HEK293 (cell line): ENCODE results near the gene MCTP1.
A peak's percentile ranks its signal among the peaks of the same experiment; 100 is the strongest.

Source experiments
- CTCF ChIA-PET: fragments of 350-600 bp; formaldehyde crosslinking; extraction: SDS; loops from one replicate; lab custom pipeline; 2021; ENCODE audit warnings: antibody characterized with exemption; lab: Yijun Ruan, JAX
- POLR2A ChIA-PET: fragments of 300-600 bp; formaldehyde crosslinking; extraction: SDS; loops from one replicate; lab custom pipeline; 2020; ENCODE audit warnings: antibody characterized with exemption, inconsistent platforms; lab: Yijun Ruan, JAX
- H3K27ac ChIP-seq: fragments of 200-500 bp; sonication (Bioruptor generic); 2 replicates; pipeline ENCODE4 v1.5.1; 2014; ENCODE audit warnings: low read depth, low read length, control low read depth, inconsistent platforms; ENCODE audit errors: extremely low read depth
- H3K36me3 ChIP-seq, 2 experiments: fragments of 200-500 bp in 1 of 2; sonication (Bioruptor generic) in 1 of 2; 1 replicate in 1 of 2; 2 replicates in 1 of 2; pipeline ENCODE4 v1.5.1; 2014 to 2017; ENCODE audit warnings: inconsistent platforms in 2 of 2, low read length in 2 of 2; ENCODE audit not compliant: control insufficient read depth in 2 of 2, insufficient read depth in 1 of 2
- H3K4me1 ChIP-seq: fragments of 200-500 bp; sonication (Bioruptor generic); 2 replicates; pipeline ENCODE4 v1.5.1; 2014; ENCODE audit warnings: mild to moderate bottlenecking, low read length, inconsistent platforms; ENCODE audit not compliant: control insufficient read depth, insufficient read depth
- H3K4me3 ChIP-seq: 2 replicates; pipeline ENCODE4 v1.5.1; 2011; ENCODE audit warnings: low read depth, mild to moderate bottlenecking, control low read depth, low read length, moderate library complexity
- H3K9me3 ChIP-seq: fragments of 200-500 bp; sonication (Bioruptor generic); 2 replicates; pipeline ENCODE4 v1.5.1; 2014; ENCODE audit warnings: low read depth, low read length, inconsistent platforms; ENCODE audit not compliant: control insufficient read depth, insufficient read depth
- GLIS1 ChIP-seq: fragments of 450-650 bp; formaldehyde crosslinking; IDR thresholded peaks from 2 replicates; pipeline ENCODE4 v1.5.1; 2016; ENCODE audit warnings: missing biosample characterization, missing genetic modification characterization
- HOXA7 ChIP-seq: sonication (generic); formaldehyde crosslinking; IDR thresholded peaks from 2 replicates; pipeline ENCODE4 v1.8.1; 2022; ENCODE audit warnings: missing genetic modification reagents, borderline replicate concordance
- INSM2 ChIP-seq: fragments of 450-650 bp; formaldehyde crosslinking; IDR thresholded peaks from 2 replicates; pipeline ENCODE4 v1.5.1; 2016; ENCODE audit warnings: missing biosample characterization, missing genetic modification characterization
- KLF7 ChIP-seq: fragments of 450-650 bp; formaldehyde crosslinking; IDR thresholded peaks from 2 replicates; pipeline ENCODE4 v1.5.1; 2016; ENCODE audit warnings: missing biosample characterization, missing genetic modification characterization, borderline replicate concordance
- TRIM28 ChIP-seq: IDR thresholded peaks from 2 replicates; pipeline ENCODE4 v1.6.1; 2011; ENCODE audit warnings: low read length, control low read depth, borderline replicate concordance
- WT1 ChIP-seq: fragments of 450-650 bp; formaldehyde crosslinking; IDR thresholded peaks from 2 replicates; pipeline ENCODE4 v1.5.1; 2016; ENCODE audit warnings: missing biosample characterization, missing genetic modification characterization
- ZBTB20 ChIP-seq: fragments of 450-650 bp; formaldehyde crosslinking; IDR thresholded peaks from 2 replicates; pipeline ENCODE4 v1.5.1; 2016; ENCODE audit warnings: missing biosample characterization, missing genetic modification characterization
- ZBTB48 ChIP-seq: fragments of 450-650 bp; formaldehyde crosslinking; IDR thresholded peaks from 2 replicates; pipeline ENCODE4 v1.5.1; 2016; ENCODE audit warnings: missing biosample characterization, missing genetic modification characterization
- ZBTB8A ChIP-seq: fragments of 450-650 bp; formaldehyde crosslinking; IDR thresholded peaks from 2 replicates; pipeline ENCODE4 v1.5.1; 2016; ENCODE audit warnings: missing biosample characterization, missing genetic modification characterization
- ZNF10 ChIP-seq: fragments of 450-650 bp; formaldehyde crosslinking; IDR thresholded peaks from 2 replicates; pipeline ENCODE4 v1.5.1; 2017; ENCODE audit warnings: missing biosample characterization, missing genetic modification characterization
- ZNF175 ChIP-seq: fragments of 450-650 bp; formaldehyde crosslinking; IDR thresholded peaks from 2 replicates; pipeline ENCODE4 v1.5.1; 2016; ENCODE audit warnings: missing biosample characterization, missing genetic modification characterization
- ZNF23 ChIP-seq: fragments of 450-650 bp; formaldehyde crosslinking; IDR thresholded peaks from 2 replicates; pipeline ENCODE4 v1.5.1; 2016; ENCODE audit warnings: missing biosample characterization, missing genetic modification characterization, borderline replicate concordance
- ZNF280C ChIP-seq: fragments of 450-650 bp; formaldehyde crosslinking; IDR thresholded peaks from 2 replicates; pipeline ENCODE4 v1.5.1; 2016; ENCODE audit warnings: missing biosample characterization, missing genetic modification characterization
- ZNF600 ChIP-seq: fragments of 450-650 bp; formaldehyde crosslinking; IDR thresholded peaks from 2 replicates; pipeline ENCODE4 v1.5.1; 2016; ENCODE audit warnings: missing biosample characterization, missing genetic modification characterization
- ZNF629 ChIP-seq: fragments of 450-650 bp; formaldehyde crosslinking; IDR thresholded peaks from 2 replicates; pipeline ENCODE4 v1.5.1; 2017; ENCODE audit warnings: missing biosample characterization, missing genetic modification characterization
- ZNF670 ChIP-seq: fragments of 450-650 bp; formaldehyde crosslinking; IDR thresholded peaks from 2 replicates; pipeline ENCODE4 v1.5.1; 2016; ENCODE audit warnings: missing biosample characterization, missing genetic modification characterization, low read depth
- ZNF701 ChIP-seq: fragments of 450-650 bp; formaldehyde crosslinking; IDR thresholded peaks from 2 replicates; pipeline ENCODE4 v1.5.1; 2016; ENCODE audit warnings: missing biosample characterization, missing genetic modification characterization
- ZNF707 ChIP-seq: fragments of 450-650 bp; formaldehyde crosslinking; IDR thresholded peaks from 2 replicates; pipeline ENCODE4 v1.5.1; 2016; ENCODE audit warnings: missing biosample characterization, missing genetic modification characterization
- ZNF777 ChIP-seq: fragments of 450-650 bp; formaldehyde crosslinking; IDR thresholded peaks from 2 replicates; pipeline ENCODE4 v1.5.1; 2017; ENCODE audit warnings: missing biosample characterization, missing genetic modification characterization, borderline replicate concordance
- ZSCAN18 ChIP-seq: fragments of 450-650 bp; formaldehyde crosslinking; IDR thresholded peaks from 2 replicates; pipeline ENCODE4 v1.5.1; 2016; ENCODE audit warnings: missing biosample characterization, missing genetic modification characterization
- ZSCAN30 ChIP-seq: fragments of 450-650 bp; IDR thresholded peaks from 2 replicates; pipeline ENCODE4 v1.5.1; 2018; ENCODE audit warnings: missing biosample characterization, mild to moderate bottlenecking, missing genetic modification characterization, moderate library complexity
- TF ChIP-seq, protein P1 (sequence below): fragments of 450-650 bp; formaldehyde crosslinking; IDR thresholded peaks from 2 replicates; pipeline ENCODE4 v1.5.1; 2017; ENCODE audit warnings: missing biosample characterization, missing genetic modification characterization
- TF ChIP-seq, protein P2 (sequence below): sonication (generic); formaldehyde crosslinking; IDR thresholded peaks from 2 replicates; pipeline ENCODE4 v1.8.1; 2022; ENCODE audit warnings: mild to moderate bottlenecking, moderate library complexity, missing genetic modification reagents
- TF ChIP-seq, protein P3 (sequence below): fragments of 450-650 bp; formaldehyde crosslinking; IDR thresholded peaks from 2 replicates; pipeline ENCODE4 v1.5.1; 2016; ENCODE audit warnings: missing biosample characterization, missing genetic modification characterization
- TF ChIP-seq, protein P4 (sequence below): fragments of 450-650 bp; formaldehyde crosslinking; optimal IDR thresholded peaks from 2 replicates; pipeline ENCODE3; 2016; ENCODE audit warnings: missing biosample characterization, mild to moderate bottlenecking, missing genetic modification characterization

Gene MCTP1

DNA sequence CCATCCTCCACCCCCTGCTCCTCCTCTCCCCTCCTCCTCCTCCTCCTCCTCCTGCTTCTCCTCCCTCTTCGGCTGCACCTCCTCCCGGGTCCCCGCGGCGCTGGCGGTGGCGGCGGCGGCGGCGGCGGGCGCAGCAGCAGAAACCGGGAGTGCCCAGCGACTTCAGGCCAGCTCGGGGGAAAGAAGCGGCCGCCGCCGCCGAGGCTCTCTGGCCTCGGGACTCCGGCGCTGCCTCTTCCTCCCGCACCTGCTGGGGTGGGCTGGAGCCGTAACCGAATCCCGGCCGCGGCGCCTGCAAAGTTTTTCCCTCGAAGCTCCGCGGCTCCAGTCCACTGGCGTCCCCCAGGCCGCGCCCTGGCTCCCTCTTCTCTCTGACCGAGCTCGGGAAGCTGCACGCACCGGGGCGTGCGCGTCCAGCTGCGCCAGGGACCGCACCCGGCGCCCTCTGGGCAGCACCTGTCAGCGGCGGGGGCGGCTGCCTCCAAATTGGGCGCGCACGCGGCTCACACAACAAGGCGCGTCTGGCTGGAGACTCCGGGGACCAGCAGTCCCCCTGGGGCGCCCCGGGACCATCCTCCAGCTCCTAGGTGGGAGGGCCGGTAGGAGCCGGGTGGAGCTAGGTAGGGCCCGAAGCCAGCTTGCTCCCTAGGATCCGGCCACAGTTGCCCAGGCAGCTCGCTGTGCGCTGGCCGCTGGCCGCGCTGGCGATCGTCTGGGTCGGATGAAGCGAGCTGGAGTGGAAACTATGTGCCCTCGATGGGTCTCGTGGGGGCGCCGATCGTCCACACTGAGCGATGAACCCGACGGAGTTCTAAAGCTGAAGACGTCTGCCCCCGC lies at the start of gene MCTP1:
Gene MCTP1 (minus strand): TSS at position 523 of the 837 bp plus-strand sequence.
- H3K4me3 ChIP-seq, result peak within 1 kb of the TSS; percentile 74
- no peaks in the 10 kb centered on the region for H3K9me3 ChIP-seq
- H3K4me1 ChIP-seq, result no peaks in the 10 kb centered on the region
- H3K36me3 ChIP-seq, result no peaks in the 10 kb centered on the region
- POLR2A ChIA-PET, result interaction anchor here (1.1 kb wide), 1 partner anchor 107 kb away, joined by 4 read pairs; no protein-coding TSS in a partner anchor
- CTCF ChIA-PET, result interaction anchor here (0.6 to 1.7 kb wide), 10 partner anchors 22 to 916 kb away, joined by 3 to 6 read pairs (median 4); no protein-coding TSS in a partner anchor
- peak within 1 kb of the TSS; percentile 83; the same call in 1 of the 2 replicates for H3K27ac ChIP-seq
- TF ChIP-seq, protein P1, sequence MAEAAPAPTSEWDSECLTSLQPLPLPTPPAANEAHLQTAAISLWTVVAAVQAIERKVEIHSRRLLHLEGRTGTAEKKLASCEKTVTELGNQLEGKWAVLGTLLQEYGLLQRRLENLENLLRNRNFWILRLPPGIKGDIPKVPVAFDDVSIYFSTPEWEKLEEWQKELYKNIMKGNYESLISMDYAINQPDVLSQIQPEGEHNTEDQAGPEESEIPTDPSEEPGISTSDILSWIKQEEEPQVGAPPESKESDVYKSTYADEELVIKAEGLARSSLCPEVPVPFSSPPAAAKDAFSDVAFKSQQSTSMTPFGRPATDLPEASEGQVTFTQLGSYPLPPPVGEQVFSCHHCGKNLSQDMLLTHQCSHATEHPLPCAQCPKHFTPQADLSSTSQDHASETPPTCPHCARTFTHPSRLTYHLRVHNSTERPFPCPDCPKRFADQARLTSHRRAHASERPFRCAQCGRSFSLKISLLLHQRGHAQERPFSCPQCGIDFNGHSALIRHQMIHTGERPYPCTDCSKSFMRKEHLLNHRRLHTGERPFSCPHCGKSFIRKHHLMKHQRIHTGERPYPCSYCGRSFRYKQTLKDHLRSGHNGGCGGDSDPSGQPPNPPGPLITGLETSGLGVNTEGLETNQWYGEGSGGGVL, result peak; percentile 86
- TF ChIP-seq ZSCAN30 (tag by site-specific recombination) (peak; percentile 63), ZNF707 (no peak), HOXA7 (CRISPR knock-in tag) (no peak), ZNF701 (tag by site-specific recombination) (no peak), ZBTB20 (tag by site-specific recombination) (peak; percentile 80), ZNF600 (tag by site-specific recombination) (no peak; the same call in 1 of the 2 replicates), TRIM28 (no peak), ZBTB8A (peak; percentile 70), ZNF629 (tag by site-specific recombination) (no peak), ZBTB48 (tag by site-specific recombination) (peak; percentile 75; the same call in 1 of the 2 replicates), GLIS1 (tag by site-specific recombination) (peak; percentile 63; the same call in 1 of the 2 replicates), ZNF280C (tag by site-specific recombination) (no peak), ZNF777 (tag by site-specific recombination) (peak; percentile 78; the same call in 1 of the 2 replicates), ZNF23 (tag by site-specific recombination) (no peak), ZNF10 (tag by site-specific recombination) (peak; percentile 40), INSM2 (no peak), ZNF670 (no peak), WT1 (peak; percentile 45; the same call in 1 of the 2 replicates), ZNF175 (tag by site-specific recombination) (no peak), KLF7 (tag by site-specific recombination) (0 out of 2 replicates have a peak, but pooled peaks have one; percentile 5), ZSCAN18 (tag by site-specific recombination) (no peak)
- TF ChIP-seq, protein P2, sequence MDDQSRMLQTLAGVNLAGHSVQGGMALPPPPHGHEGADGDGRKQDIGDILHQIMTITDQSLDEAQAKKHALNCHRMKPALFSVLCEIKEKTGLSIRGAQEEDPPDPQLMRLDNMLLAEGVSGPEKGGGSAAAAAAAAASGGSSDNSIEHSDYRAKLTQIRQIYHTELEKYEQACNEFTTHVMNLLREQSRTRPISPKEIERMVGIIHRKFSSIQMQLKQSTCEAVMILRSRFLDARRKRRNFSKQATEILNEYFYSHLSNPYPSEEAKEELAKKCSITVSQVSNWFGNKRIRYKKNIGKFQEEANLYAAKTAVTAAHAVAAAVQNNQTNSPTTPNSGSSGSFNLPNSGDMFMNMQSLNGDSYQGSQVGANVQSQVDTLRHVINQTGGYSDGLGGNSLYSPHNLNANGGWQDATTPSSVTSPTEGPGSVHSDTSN (CRISPR knock-in tag), result peak; percentile 55; the same call in 1 of the 2 replicates
- TF ChIP-seq, protein P3, sequence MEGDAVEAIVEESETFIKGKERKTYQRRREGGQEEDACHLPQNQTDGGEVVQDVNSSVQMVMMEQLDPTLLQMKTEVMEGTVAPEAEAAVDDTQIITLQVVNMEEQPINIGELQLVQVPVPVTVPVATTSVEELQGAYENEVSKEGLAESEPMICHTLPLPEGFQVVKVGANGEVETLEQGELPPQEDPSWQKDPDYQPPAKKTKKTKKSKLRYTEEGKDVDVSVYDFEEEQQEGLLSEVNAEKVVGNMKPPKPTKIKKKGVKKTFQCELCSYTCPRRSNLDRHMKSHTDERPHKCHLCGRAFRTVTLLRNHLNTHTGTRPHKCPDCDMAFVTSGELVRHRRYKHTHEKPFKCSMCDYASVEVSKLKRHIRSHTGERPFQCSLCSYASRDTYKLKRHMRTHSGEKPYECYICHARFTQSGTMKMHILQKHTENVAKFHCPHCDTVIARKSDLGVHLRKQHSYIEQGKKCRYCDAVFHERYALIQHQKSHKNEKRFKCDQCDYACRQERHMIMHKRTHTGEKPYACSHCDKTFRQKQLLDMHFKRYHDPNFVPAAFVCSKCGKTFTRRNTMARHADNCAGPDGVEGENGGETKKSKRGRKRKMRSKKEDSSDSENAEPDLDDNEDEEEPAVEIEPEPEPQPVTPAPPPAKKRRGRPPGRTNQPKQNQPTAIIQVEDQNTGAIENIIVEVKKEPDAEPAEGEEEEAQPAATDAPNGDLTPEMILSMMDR (tag by site-specific recombination), result peak; percentile 66
- TF ChIP-seq, protein P4, sequence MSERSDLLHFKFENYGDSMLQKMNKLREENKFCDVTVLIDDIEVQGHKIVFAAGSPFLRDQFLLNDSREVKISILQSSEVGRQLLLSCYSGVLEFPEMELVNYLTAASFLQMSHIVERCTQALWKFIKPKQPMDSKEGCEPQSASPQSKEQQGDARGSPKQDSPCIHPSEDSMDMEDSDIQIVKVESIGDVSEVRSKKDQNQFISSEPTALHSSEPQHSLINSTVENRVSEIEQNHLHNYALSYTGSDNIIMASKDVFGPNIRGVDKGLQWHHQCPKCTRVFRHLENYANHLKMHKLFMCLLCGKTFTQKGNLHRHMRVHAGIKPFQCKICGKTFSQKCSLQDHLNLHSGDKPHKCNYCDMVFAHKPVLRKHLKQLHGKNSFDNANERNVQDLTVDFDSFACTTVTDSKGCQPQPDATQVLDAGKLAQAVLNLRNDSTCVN, result peak; percentile 96
